HG02571 (cell line): Measurements from ENCODE around the gene KIAA1549.

Experiments used
- ATAC-seq: cut with Tn5 transposase; IDR thresholded peaks from one replicate; pipeline ENCODE4 v1.9.1; 2021; ENCODE audit warnings: mild to moderate bottlenecking, moderate library complexity; ENCODE audit not compliant: unreplicated experiment

KIAA1549 gene

GRCh38 chr7:138911007-138911406 lies 70.2 kb downstream of the KIAA1549 start:
- ATAC-seq, result no peak

- ATAC-seq, result no peak
Measured at GRCh38 chr7:138907850-138908249, 73.3 kb downstream of the KIAA1549 start.

- ATAC-seq, result no peak
Measured at GRCh38 chr7:138907201-138907847, 73.9 kb downstream of the KIAA1549 start.

- no peak for ATAC-seq
Measured at GRCh38 chr7:138903859-138904435, 77.2 kb downstream of the KIAA1549 start.

- no peak for ATAC-seq
Measured at GRCh38 chr7:138903186-138903820, 77.9 kb downstream of the KIAA1549 start.

GRCh38 chr7:138902161-138902560 lies 79.0 kb downstream of the KIAA1549 start:
- no peak for ATAC-seq

- ATAC-seq, result no peak
Measured at GRCh38 chr7:138900035-138900828, 81.0 kb downstream of the KIAA1549 start.

GRCh38 chr7:138898802-138899201 lies 82.4 kb downstream of the KIAA1549 start:
- ATAC-seq, result no peak

- no peak for ATAC-seq
Measured at GRCh38 chr7:138898255-138898654, 82.9 kb downstream of the KIAA1549 start.

GRCh38 chr7:138895679-138896078 lies 85.5 kb downstream of the KIAA1549 start:
- ATAC-seq, result no peak

GRCh38 chr7:138893258-138893657 lies 87.9 kb downstream of the KIAA1549 start:
- no peak for ATAC-seq

- no peak for ATAC-seq
Measured at GRCh38 chr7:138892812-138893211, 88.4 kb downstream of the KIAA1549 start.

GRCh38 chr7:138892006-138892630 lies 89.1 kb downstream of the KIAA1549 start:
- no peak for ATAC-seq

- ATAC-seq, result no peak
Measured at GRCh38 chr7:138891446-138891810, 89.8 kb downstream of the KIAA1549 start.

GRCh38 chr7:138890499-138891445 lies 90.4 kb downstream of the KIAA1549 start:
- no peak for ATAC-seq

GRCh38 chr7:138889582-138890498 lies 91.3 kb downstream of the KIAA1549 start:
- no peak for ATAC-seq

GRCh38 chr7:138887872-138888656 lies 93.1 kb downstream of the KIAA1549 start:
- ATAC-seq, result no peak

- ATAC-seq, result no peak
Measured at GRCh38 chr7:138887085-138887710, 94.0 kb downstream of the KIAA1549 start.
